Gastrocnemius medialis (tissue), 4 donors: ENCODE data around the gene GRIK1. TPM values are rescaled to one million over a fixed set of nuclear protein-coding genes. Genes with fewer than 3 reads are reported as not detected.

Source experiments
- ATAC-seq, 2 donors: fragments of 150-250 bp; one replicate each; pipeline ENCODE4 v1.9.1; 2016
- DNase-seq, 2 donors: peaks; one replicate each; pipeline ENCODE4 v3.0.0-alpha.2; 2019
- H3K27ac ChIP-seq, 4 donors: fragments of 200-600 bp; sonication (generic); 1 replicate in 1 of 4; 2 replicates in 3 of 4; pipeline ENCODE4 v1.5.1; 2016 to 2018; ENCODE audit warnings: mild to moderate bottlenecking in 2 of 4, moderate library complexity in 1 of 4
- H3K27me3 ChIP-seq, 3 donors: fragments of 200-600 bp; sonication (generic) in 2 of 3; 1 replicate in 1 of 3; 2 replicates in 2 of 3; pipeline versions ENCODE4 v1.5.1 to v1.6.0; 2016 to 2019; ENCODE audit warnings: mild to moderate bottlenecking in 1 of 3, moderate library complexity in 1 of 3
- H3K36me3 ChIP-seq, 2 donors: fragments of 200-600 bp; sonication (generic) in 1 of 2; one replicate each; pipeline ENCODE4 v1.5.1; 2017 to 2018
- H3K4me1 ChIP-seq, 2 donors: fragments of 200-600 bp; sonication (generic) in 1 of 2; one replicate each; pipeline ENCODE4 v1.5.1; 2016 to 2017; ENCODE audit warnings: mild to moderate bottlenecking in 2 of 2
- H3K4me3 ChIP-seq, 4 donors: fragments of 200-600 bp; sonication (generic) in 3 of 4; 1 replicate in 1 of 4; 2 replicates in 3 of 4; pipeline ENCODE4 v1.5.1; 2016 to 2019; ENCODE audit warnings: mild to moderate bottlenecking in 2 of 4
- H3K9me3 ChIP-seq, 3 donors: fragments of 200-600 bp; sonication (generic) in 2 of 3; 1 replicate in 1 of 3; 2 replicates in 2 of 3; pipeline ENCODE4 v1.5.1; 2016 to 2019
- CTCF ChIP-seq, 5 experiments: fragments of 450-650 bp in 3 of 5; fragments of 200-600 bp in 2 of 5; sonication (generic) in 2 of 5; IDR thresholded peaks in 4 of 5; conservative IDR thresholded peaks in 1 of 5; 1 replicate in 4 of 5; 2 replicates in 1 of 5; pipeline ENCODE4 v1.5.1; 2016 to 2019; ENCODE audit warnings: antibody characterized with exemption in 5 of 5, mild to moderate bottlenecking in 3 of 5, moderate library complexity in 3 of 5
- POLR2A ChIP-seq, 2 donors: fragments of 450-650 bp; IDR thresholded peaks; one replicate each; pipeline ENCODE4 v1.6.1; 2017; ENCODE audit warnings: antibody characterized with exemption in 2 of 2, mild to moderate bottlenecking in 2 of 2, moderate library complexity in 2 of 2
- in situ Hi-C, 4 donors: fragments of 200-750 bp; cut with MboI; loops; one replicate each; pipeline versions ENCODE4 v1.15.0 to v1.8.0; 2017; ENCODE audit warnings: low sequenced_read_pairs in 4 of 4
- intact Hi-C: fragments of 100-400 bp; cut with DNase I; formaldehyde crosslinking; loops from one replicate; pipeline ENCODE4 v1.15.1; 2023; ENCODE audit warnings: low total_unique reads
- total RNA-seq, 4 donors: library from RNA; depleted of rRNA; stranded (reverse); fragments of >200 nt; gene quantifications; one replicate each; pipeline versions ENCODE4 v1.1.0 to v1.2.3, GENCODE V29; 2016

The GRIK1 gene
- total RNA-seq, 4 donors from 2014 or later, result 0.13 TPM; not detected in 3

- in situ Hi-C loops (no loop called here), intact Hi-C loops (no loop called here)
- H3K4me3 ChIP-seq, result no peak overlapping the region
- DNase-seq, result no peak
- no peak overlapping the region for H3K27ac ChIP-seq
- no peaks in the 10 kb centered on the region for H3K9me3 ChIP-seq
- no peak for ATAC-seq
- no peaks in the 10 kb centered on the region for H3K4me1 ChIP-seq
- H3K27me3 ChIP-seq, result no peaks in the 10 kb centered on the region
- TF ChIP-seq CTCF (IDR thresholded peaks at IDR 0.05 in 4 of 5, conservative IDR thresholded peaks at IDR 0.05 in 1 of 5), result no peak
- no peaks in the 10 kb centered on the region for H3K36me3 ChIP-seq
These were observed 371.6 kb downstream of the GRIK1 start for GRCh38 chr21:29568020-29568697.

GRCh38 chr21:29557931-29558725 is 381.7 kb downstream of the GRIK1 start:
- TF ChIP-seq POLR2A (IDR thresholded peaks at IDR 0.05) (no peak), CTCF (IDR thresholded peaks at IDR 0.05 in 4 of 5, conservative IDR thresholded peaks at IDR 0.05 in 1 of 5) (no peak)
- Histone ChIP-seq H3K36me3 (no peaks in the 10 kb centered on the region), H3K27me3 (no peaks in the 10 kb centered on the region), H3K27ac (no peak overlapping the region), H3K4me3 (no peak overlapping the region), H3K9me3 (no peaks in the 10 kb centered on the region), H3K4me1 (no peaks in the 10 kb centered on the region)
- DNase-seq (no peak), ATAC-seq (no peak)
- intact Hi-C loops, result no loop called here
- in situ Hi-C loops, result no loop called here

- Histone ChIP-seq H3K27me3 (no peaks in the 10 kb centered on the region), H3K9me3 (no peaks in the 10 kb centered on the region), H3K4me1 (no peaks in the 10 kb centered on the region), H3K36me3 (no peaks in the 10 kb centered on the region), H3K4me3 (no peak overlapping the region), H3K27ac (no peak overlapping the region)
- intact Hi-C loops, result no loop called here
- no peak for ATAC-seq
- DNase-seq, result no peak
- in situ Hi-C loops, result no loop called here
- TF ChIP-seq POLR2A (IDR thresholded peaks at IDR 0.05) (no peak), CTCF (IDR thresholded peaks at IDR 0.05 in 4 of 5, conservative IDR thresholded peaks at IDR 0.05 in 1 of 5) (no peak)
These were observed 382.6 kb downstream of the GRIK1 start for GRCh38 chr21:29557200-29557599.

- DNase-seq (no peak), ATAC-seq (no peak)
- no peak overlapping the region for H3K4me3 ChIP-seq
- in situ Hi-C loops, result no loop called here
- intact Hi-C loops, result no loop called here
- no peak for TF ChIP-seq CTCF (IDR thresholded peaks at IDR 0.05 in 4 of 5, conservative IDR thresholded peaks at IDR 0.05 in 1 of 5)
- H3K9me3 ChIP-seq, result no peaks in the 10 kb centered on the region
- no peak overlapping the region for H3K27ac ChIP-seq
- H3K36me3 ChIP-seq, result no peaks in the 10 kb centered on the region
- H3K27me3 ChIP-seq, result no peaks in the 10 kb centered on the region
- H3K4me1 ChIP-seq, result no peaks in the 10 kb centered on the region
These were observed 384.2 kb downstream of the GRIK1 start for GRCh38 chr21:29555601-29556000.
